B cell (primary cell): ENCODE measurements around the gene MAP3K14. TPM values are rescaled to one million over a fixed set of nuclear protein-coding genes. Genes with fewer than 3 reads are reported as not detected.

ENCODE experiments used
- ATAC-seq: fragments of 200-7000 bp; cut with Tn5 transposase; one replicate; pipeline ENCODE4 v1.10.0; 2021; ENCODE audit warnings: low read depth, mild to moderate bottlenecking, moderate number of reproducible peaks, moderate library complexity
- CTCF ChIA-PET: fragments of 350-600 bp; sonication (Branson Sonifier 250); formaldehyde crosslinking; loops from one replicate; lab custom pipeline; 2021; ENCODE audit warnings: antibody characterized with exemption, inconsistent platforms; lab: Charles Lee
- POLR2A ChIA-PET: fragments of 350-600 bp; sonication (Branson Sonifier 250); formaldehyde crosslinking; loops from one replicate; lab custom pipeline; 2021; ENCODE audit warnings: antibody characterized with exemption; lab: Charles Lee
- DNase-seq: peaks from one replicate; pipeline ENCODE4 v3.0.0; 2013
- H2AFZ ChIP-seq: 2 replicates; pipeline ENCODE4 v1.6.1; 2012; ENCODE audit warnings: mild to moderate bottlenecking, low read depth, low read length; ENCODE audit not compliant: insufficient read depth, poor library complexity, severe bottlenecking
- H3K27ac ChIP-seq, 2 donors: 1 replicate in 1 of 2; 2 replicates in 1 of 2; pipeline ENCODE4 v1.5.1; 2012 to 2013; ENCODE audit warnings: low read length in 2 of 2, mild to moderate bottlenecking in 2 of 2, moderate library complexity in 1 of 2
- H3K27me3 ChIP-seq, 4 experiments: fragments of 200-600 bp in 1 of 4; sonication (generic) in 1 of 4; replicated peaks in 1 of 4; 1 replicate in 2 of 4; 2 replicates in 2 of 4; pipeline versions ENCODE4 v1.6.1 to v1.7.0; 2013 to 2016; ENCODE audit warnings: low read length in 3 of 4, mild to moderate bottlenecking in 2 of 4, mixed read lengths in 1 of 4, moderate library complexity in 1 of 4; ENCODE audit not compliant: insufficient read depth in 4 of 4, control insufficient read depth in 3 of 4; ENCODE audit errors: control extremely low read depth in 1 of 4
- H3K36me3 ChIP-seq, 2 experiments: replicated peaks in 1 of 2; 1 replicate in 1 of 2; 2 replicates in 1 of 2; pipeline versions ENCODE4 v1.6.1 to v1.7.1; 2013; ENCODE audit warnings: low read length in 1 of 2; ENCODE audit not compliant: insufficient read depth in 2 of 2, control insufficient read depth in 1 of 2; ENCODE audit errors: control extremely low read depth in 1 of 2, extremely low read depth in 1 of 2
- H3K4me1 ChIP-seq, 2 donors: fragments of 200-600 bp in 1 of 2; sonication (generic) in 1 of 2; 1 replicate in 1 of 2; 2 replicates in 1 of 2; pipeline versions ENCODE4 v1.5.1 to v1.6.1; 2013 to 2017; ENCODE audit warnings: low read length in 2 of 2; ENCODE audit not compliant: control insufficient read depth in 2 of 2, insufficient read depth in 2 of 2
- H3K4me2 ChIP-seq: replicated peaks from 2 replicates; pipeline ENCODE3; 2012; ENCODE audit warnings: mild to moderate bottlenecking, low read depth, low read length; ENCODE audit not compliant: poor library complexity, severe bottlenecking
- H3K4me3 ChIP-seq, 5 experiments: fragments of 200-600 bp in 1 of 5; sonication (generic) in 1 of 5; 1 replicate in 3 of 5; 2 replicates in 2 of 5; pipeline versions ENCODE4 v1.5.1 to v1.7.0; 2011 to 2016; ENCODE audit warnings: low read length in 4 of 5, mild to moderate bottlenecking in 4 of 5, low read depth in 2 of 5, control low read depth in 1 of 5, moderate library complexity in 1 of 5; ENCODE audit not compliant: insufficient read depth in 1 of 5; ENCODE audit errors: control extremely low read depth in 1 of 5, extremely low read depth in 1 of 5
- H3K79me2 ChIP-seq: fragments of 200-600 bp; sonication (generic); one replicate; pipeline ENCODE4 v1.6.0; 2016; ENCODE audit warnings: low read length; ENCODE audit not compliant: control insufficient read depth, insufficient read depth
- H3K9ac ChIP-seq: fragments of 200-600 bp; sonication (generic); 2 replicates; pipeline ENCODE4 v1.6.1; 2017; ENCODE audit warnings: mild to moderate bottlenecking, low read length, moderate library complexity
- H3K9me3 ChIP-seq, 3 donors: one replicate each; pipeline versions ENCODE4 v1.6.1 to v1.7.1; 2013; ENCODE audit warnings: low read length in 2 of 3; ENCODE audit not compliant: control insufficient read depth in 2 of 3, insufficient read depth in 1 of 3; ENCODE audit errors: control extremely low read depth in 1 of 3
- H4K20me1 ChIP-seq: 2 replicates; pipeline ENCODE4 v1.6.0; 2012; ENCODE audit warnings: mild to moderate bottlenecking, low read length; ENCODE audit not compliant: insufficient read depth, control insufficient read depth, poor library complexity, severe bottlenecking
- H3K27ac Mint-ChIP-seq: one replicate; pipeline ENCODE4 v1.8.0; 2021; ENCODE audit warnings: mixed read lengths
- H3K27me3 Mint-ChIP-seq: one replicate; pipeline ENCODE4 v1.8.0; 2021; ENCODE audit warnings: mixed read lengths
- H3K4me1 Mint-ChIP-seq: one replicate; pipeline ENCODE4 v1.8.0; 2021; ENCODE audit warnings: mixed read lengths
- H3K4me3 Mint-ChIP-seq: one replicate; pipeline ENCODE4 v1.8.0; 2021; ENCODE audit warnings: mixed read lengths
- H3K9me3 Mint-ChIP-seq: one replicate; pipeline ENCODE4 v1.8.0; 2022; ENCODE audit warnings: mixed read lengths; ENCODE audit not compliant: insufficient read depth
- EZH2 ChIP-seq: IDR thresholded peaks from 2 replicates; pipeline ENCODE4 v1.6.1; 2012; ENCODE audit warnings: borderline replicate concordance, low read depth, mild to moderate bottlenecking, moderate library complexity, low read length; ENCODE audit not compliant: insufficient read depth, poor library complexity, severe bottlenecking
- WGBS: methylation state at CpG from one replicate; pipeline ENCODE4 v1.1.5; 2013; ENCODE audit warnings: missing lambda C conversion rate; ENCODE audit not compliant: insufficient coverage; 5-methylcytosine and 5-hydroxymethylcytosine counted together
- intact Hi-C: fragments of 100-400 bp; cut with micrococcal nuclease; formaldehyde crosslinking; loops from one replicate; pipeline ENCODE4 v1.10.0; 2022
- polyA plus RNA-seq: library from polyadenylated mRNA; depleted of rRNA; stranded (reverse); fragments of >200 nt; gene quantifications from 2 replicates; pipeline ENCODE4 v1.2.3, GENCODE V29; 2012
- total RNA-seq, 2 donors: library from RNA; stranded (reverse); fragments of 120-200 nt in 1 of 2; gene quantifications; 1 replicate in 1 of 2; 2 replicates in 1 of 2; pipeline versions ENCODE4 v1.2.3 to v1.2.4, GENCODE V29; 2013 to 2022
- TF ChIP-seq, protein P1 (sequence below): fragments of 200-600 bp; IDR thresholded peaks from one replicate; pipeline ENCODE4 v1.8.0; 2022; ENCODE audit warnings: antibody characterized with exemption, mild to moderate bottlenecking

The MAP3K14 gene
- total and polyA plus RNA-seq, 2 donors (not counting 1 experiment from before 2014, with no cell fraction given) = 66.1 to 84.1 TPM

DNA sequence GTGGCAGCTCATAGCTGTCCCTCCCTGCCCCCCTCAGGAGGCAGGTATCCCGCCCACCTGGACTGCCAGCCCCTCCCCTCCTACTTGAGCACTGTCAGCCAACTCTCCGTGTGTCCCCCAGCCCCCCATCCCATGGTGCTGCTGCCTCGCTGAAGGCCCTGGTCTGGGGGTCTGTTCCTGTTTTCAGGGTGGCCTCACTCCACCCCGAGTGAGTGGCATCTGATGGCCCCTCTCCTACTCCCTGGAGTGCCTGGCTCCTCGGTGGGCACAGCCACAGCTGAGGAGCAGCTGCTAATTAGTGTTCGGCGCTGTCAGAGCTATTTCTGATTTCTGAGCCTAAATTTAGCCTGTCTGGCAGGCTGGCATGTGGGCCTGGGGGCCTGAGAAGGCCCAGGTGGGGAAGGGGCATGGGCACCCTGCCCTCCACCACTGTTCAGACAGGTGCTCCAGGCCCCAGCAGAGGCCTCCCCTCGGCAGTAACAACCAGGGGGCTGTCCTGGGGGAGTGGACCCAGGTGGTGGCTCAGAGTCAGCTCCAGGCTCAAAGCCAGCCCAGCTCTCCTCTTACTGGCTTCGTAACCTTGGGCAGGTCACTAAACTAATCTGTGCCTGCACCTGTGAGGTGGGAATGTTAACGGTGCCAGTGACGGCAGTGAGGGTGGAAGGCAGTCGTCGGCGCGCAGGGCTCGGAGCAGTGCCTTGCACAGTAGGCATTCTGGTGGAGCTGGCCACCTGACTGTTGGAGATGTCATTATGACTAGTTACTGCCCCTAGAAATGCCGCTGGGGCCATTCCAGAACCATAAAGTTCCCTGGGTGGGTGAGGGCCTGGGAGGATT is 88.7 kb downstream of the MAP3K14 start:
- no peaks in the 10 kb centered on the region for H3K9me3 Mint-ChIP-seq
- ChIA-PET CTCF (interaction anchor here (0.9 to 24.6 kb wide), 12 partner anchors 8 to 93 kb away, joined by 3 to 737 read pairs (median 10); partner anchors contain the start of genes ACBD4, FMNL1, HEXIM1 and MAP3K14), POLR2A (interaction anchor here (1.0 to 9.9 kb wide), 6 partner anchors 8 to 89 kb away, joined by 3 to 149 read pairs (median 13); partner anchors contain the start of genes FMNL1, HEXIM1, HEXIM2 and MAP3K14)
- intact Hi-C loops = loop anchor here (1.0 to 2.0 kb wide), 2 partner anchors 67 to 79 kb away; partner anchors contain the start of genes HEXIM1 and HEXIM2
- no peak overlapping the region for H2AFZ ChIP-seq
- H3K27ac Mint-ChIP-seq = peak overlapping the region; percentile 99
- peak overlapping the region; percentile 97 for H3K9ac ChIP-seq
- peak overlapping the region; percentile 100 for H3K4me3 Mint-ChIP-seq
- H3K9me3 ChIP-seq = no peaks in the 10 kb centered on the region
- H3K4me2 ChIP-seq = peak overlapping the region; percentile 92
- H3K27ac ChIP-seq = peak overlapping the region; percentile 99 to 100
- peaks cover 96% of the 10 kb centered on the region for H3K4me1 Mint-ChIP-seq
- H3K27me3 Mint-ChIP-seq = no peaks in the 10 kb centered on the region
- H3K36me3 ChIP-seq = peaks cover 3 to 27% of the 10 kb centered on the region in 2 experiments
- peaks cover 99% of the 10 kb centered on the region for H3K79me2 ChIP-seq
- peaks cover 24% of the 10 kb centered on the region for H4K20me1 ChIP-seq
- DNase-seq (peak; percentile 52), ATAC-seq (no peak)
- TF ChIP-seq, protein P1, sequence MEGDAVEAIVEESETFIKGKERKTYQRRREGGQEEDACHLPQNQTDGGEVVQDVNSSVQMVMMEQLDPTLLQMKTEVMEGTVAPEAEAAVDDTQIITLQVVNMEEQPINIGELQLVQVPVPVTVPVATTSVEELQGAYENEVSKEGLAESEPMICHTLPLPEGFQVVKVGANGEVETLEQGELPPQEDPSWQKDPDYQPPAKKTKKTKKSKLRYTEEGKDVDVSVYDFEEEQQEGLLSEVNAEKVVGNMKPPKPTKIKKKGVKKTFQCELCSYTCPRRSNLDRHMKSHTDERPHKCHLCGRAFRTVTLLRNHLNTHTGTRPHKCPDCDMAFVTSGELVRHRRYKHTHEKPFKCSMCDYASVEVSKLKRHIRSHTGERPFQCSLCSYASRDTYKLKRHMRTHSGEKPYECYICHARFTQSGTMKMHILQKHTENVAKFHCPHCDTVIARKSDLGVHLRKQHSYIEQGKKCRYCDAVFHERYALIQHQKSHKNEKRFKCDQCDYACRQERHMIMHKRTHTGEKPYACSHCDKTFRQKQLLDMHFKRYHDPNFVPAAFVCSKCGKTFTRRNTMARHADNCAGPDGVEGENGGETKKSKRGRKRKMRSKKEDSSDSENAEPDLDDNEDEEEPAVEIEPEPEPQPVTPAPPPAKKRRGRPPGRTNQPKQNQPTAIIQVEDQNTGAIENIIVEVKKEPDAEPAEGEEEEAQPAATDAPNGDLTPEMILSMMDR = no peak
- TF ChIP-seq EZH2 = no peak
- peaks cover 78 to 91% of the 10 kb centered on the region in 2 donors for H3K4me1 ChIP-seq
- WGBS = 33% methylated on average over 14 of the region's 17 CpGs
- no peaks in the 10 kb centered on the region for H3K27me3 ChIP-seq
- peak overlapping the region; percentile 8 to 96 (median 90) for H3K4me3 ChIP-seq
